Measurements from ENCODE around the gene CDK15.

Gene CDK15

GRCh38 chr2:201871471-201871870, 65.1 kb downstream of the CDK15 start:
- DNase-seq (ENCODE audit: low read depth) = no peak

DNA sequence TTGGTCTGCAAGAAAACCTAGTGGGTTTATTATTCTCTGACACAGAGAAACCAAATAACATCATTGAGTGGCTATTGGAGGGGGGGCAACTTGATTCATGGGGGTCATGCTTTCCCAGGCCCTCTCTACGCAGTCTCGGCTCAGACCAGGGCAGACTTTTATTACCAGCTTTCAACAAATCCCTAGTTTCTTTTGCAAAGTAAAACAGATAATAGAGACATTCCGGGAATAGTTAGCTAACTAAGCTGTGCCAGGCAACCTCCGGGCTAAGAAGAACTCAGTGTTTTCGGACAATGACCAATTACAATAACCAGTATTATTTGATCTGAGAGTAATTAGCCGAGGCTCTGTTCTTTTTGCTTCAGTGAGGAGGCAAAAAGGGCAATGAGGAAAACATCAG, 66.3 kb downstream of the CDK15 start:
- DNase-seq (ENCODE audit: low read depth) = no peak

GRCh38 chr2:201879996-201880395, 73.7 kb downstream of the CDK15 start:
- DNase-seq (ENCODE audit: low read depth) = no peak

DNA sequence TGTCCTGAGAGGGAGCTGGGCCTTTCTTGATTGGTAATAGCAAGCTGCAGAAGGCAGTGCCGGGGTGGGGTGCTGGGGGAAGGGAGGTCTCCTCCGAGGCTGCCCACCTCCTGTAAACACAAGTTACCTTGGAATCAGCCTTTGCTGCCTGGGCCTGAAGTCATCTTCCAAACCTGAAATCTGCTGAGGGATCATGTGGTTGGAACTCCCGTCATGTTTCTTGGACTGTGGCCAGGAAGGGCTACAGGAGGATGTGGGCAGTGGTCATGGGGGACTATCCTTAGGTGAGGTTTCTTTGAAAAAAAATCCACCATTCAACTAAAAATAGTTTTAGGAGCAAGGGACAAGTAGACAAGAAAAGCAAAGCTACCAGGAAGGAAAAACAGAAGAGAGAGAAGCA, 74.2 kb downstream of the CDK15 start:
- no peak for DNase-seq (ENCODE audit: low read depth)

DNA sequence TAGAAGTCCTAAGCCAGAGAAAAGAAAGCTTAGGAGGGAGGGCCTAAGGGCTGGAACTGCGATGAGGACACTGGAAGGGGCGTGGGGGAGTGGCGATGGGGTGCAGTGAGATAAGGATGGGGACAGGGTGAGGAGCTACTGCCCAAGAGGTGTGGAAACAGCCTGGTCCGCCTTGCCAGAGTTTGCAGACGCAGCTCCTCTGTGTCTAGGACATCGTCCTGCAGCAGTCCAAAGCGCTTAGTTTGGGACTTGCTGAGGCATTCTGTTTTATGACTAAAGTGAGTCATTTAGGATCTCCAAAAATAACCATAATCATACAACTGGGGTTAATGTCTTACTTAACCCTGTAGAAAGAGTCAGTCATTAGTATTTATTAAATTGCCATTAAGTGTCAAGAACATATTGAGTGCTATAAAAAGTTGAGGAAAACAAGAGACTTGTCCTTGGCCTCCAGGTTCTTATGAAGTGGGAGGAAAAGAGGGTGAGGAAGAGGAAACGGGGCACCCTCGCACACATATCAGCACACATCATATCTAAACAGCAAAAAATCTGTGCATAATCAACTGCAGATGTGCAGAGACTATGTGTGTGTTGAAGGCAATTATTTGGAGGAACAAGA, 74.8 kb downstream of the CDK15 start:
- DNase-seq (ENCODE audit: low read depth) = no peak

GRCh38 chr2:201881741-201882140, 75.4 kb downstream of the CDK15 start:
- no peak for DNase-seq (ENCODE audit: low read depth)

GRCh38 chr2:201882353-201883090, 76.2 kb downstream of the CDK15 start:
- no peak for DNase-seq (ENCODE audit: low read depth)

GRCh38 chr2:201883606-201884369, 77.5 kb downstream of the CDK15 start:
- DNase-seq (ENCODE audit: low read depth) = no peak

DNA sequence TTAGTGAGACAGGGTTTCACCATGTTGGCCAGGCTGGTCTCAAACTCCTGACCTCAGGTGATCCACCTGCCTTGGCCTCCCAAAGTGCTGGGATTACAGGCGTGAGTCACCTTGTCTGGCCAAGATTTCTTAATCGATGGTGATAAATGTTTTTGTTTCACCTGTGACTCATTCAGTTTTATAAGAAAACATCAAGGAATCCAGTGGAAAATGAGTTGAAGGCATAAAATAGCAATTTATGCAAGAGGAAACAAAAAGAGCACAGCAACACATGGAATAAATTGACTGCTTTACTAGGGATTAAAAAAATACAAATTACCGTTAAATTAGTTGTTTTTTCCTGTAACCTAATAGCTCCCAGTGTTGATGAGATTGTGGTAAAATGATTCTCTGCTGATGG, 80.2 kb downstream of the CDK15 start:
- no peak for DNase-seq (ENCODE audit: low read depth)

GRCh38 chr2:201887773-201888425, 81.6 kb downstream of the CDK15 start:
- no peak for DNase-seq (ENCODE audit: low read depth)

DNA sequence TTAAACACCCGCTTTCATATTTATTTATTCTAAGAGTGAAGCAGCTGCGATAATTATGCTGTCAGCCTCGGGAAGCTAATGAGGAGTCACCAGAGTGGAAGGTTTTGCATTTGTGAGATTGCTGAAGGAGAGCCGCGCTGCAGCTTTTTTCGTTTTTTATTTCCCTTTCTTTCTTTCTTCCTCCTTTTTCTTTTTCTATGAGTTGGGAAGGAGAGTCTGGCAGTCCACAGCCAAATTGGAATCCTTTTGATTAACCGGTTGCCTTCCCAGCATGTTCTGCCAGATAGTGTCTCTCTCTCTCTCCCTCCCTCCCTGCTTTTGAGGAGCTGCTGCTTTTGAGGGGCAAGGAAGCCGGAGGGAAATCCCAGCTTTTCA, 82.1 kb downstream of the CDK15 start:
- DNase-seq (ENCODE audit: low read depth) = no peak

- no peak for DNase-seq (ENCODE audit: low read depth)
These were observed 84.1 kb downstream of the CDK15 start for GRCh38 chr2:201890453-201890852.

DNA sequence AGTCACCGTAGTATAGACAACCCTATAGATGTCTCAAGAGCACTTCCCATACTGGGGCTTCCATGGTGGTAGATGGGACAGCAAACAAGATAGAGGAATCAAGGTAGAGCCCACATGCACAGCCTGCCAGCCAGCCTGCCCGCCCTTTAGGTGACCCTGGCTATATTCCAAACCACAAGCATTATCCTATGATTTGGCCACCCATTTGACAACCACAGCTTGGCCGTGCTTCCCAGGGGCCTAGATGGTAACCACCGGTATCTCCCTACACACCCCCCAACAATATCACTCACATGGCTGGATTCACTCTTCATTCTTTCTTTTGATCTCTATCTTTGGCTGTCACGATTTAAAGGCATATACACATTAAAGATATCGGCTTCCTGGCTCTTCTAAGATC, 85.3 kb downstream of the CDK15 start:
- no peak for DNase-seq (ENCODE audit: low read depth)

DNA sequence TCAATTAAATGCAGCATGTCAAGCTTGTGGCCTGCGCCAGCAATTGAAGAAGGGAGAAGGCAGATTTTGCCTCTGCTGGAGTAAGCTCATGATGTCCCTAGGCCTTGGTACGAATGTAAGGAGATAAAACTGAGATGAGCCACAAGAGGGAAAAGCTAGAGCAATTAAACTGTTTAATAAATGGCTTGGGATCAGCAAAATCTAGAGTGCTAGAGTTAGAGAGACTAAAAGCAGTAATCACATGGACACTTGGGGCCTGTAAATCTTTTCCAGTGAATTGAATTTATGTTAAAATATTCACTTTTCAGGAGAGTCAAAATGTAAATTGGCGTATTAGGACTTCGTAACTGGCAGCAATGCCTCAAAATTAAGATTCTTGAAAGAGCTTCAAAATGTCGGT, 86.2 kb downstream of the CDK15 start:
- DNase-seq (ENCODE audit: low read depth) = no peak

GRCh38 chr2:201900362-201900761, 94.0 kb downstream of the CDK15 start:
- no peak for DNase-seq (ENCODE audit: low read depth)

DNA sequence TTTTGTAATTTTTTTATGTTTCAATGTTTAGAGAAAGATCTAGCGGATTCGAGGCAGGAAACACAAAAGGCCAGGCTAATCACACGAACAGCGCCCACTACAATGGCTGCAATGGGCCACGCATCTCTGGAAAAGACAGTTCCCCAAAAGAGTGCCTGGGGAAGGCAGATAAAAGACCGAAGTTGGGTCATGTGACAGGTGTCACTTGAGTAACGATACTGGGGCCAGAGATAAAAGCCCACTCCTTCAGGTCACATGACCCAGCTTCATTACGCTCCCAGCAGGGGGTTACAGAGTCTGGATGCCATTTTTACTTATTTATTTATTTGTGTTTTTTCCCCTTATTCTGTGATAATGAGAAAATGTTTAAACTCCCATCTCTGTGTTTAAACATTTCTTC, 95.4 kb downstream of the CDK15 start:
- DNase-seq (ENCODE audit: low read depth) = no peak

GRCh38 chr2:201904538-201905420, 98.4 kb downstream of the CDK15 start:
- DNase-seq (ENCODE audit: low read depth) = no peak

- DNase-seq (ENCODE audit: low read depth) = no peak
These were observed 100.6 kb downstream of the CDK15 start for GRCh38 chr2:201906777-201907562.

DNA sequence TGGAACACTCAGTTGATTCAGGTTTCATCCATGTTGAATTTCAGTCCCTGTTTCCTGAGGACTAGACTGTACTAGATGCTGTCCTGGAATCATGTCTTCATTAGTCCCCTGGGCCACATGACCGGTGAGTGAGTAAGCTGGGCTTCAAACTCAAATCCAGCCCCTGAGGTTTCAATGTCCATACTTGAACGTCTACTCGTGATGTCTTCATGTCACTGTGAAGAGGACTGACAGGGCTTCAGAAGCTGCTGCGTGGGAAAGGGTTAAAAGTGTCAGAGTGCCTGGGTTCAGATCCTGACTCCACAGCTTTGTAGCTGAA, 101.2 kb downstream of the CDK15 start:
- DNase-seq (ENCODE audit: low read depth) = no peak

DNA sequence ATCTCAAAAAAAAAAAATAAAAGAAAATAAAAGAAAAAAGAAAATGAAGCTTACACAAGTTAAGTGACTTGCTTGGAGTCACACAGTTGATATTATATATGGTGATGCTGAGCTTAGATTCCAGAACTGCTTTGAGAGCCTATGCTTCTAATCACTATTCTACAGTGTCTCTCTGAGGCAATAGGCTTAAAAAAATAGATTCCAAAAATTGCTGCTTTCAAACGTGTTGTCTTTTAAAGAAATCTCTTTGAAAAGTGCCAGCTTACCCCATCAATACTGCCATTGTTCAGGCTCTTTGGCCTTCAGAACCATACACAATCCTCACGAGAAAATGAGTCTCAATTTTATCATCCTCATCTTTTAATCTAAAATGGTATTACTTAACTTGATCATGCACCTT, 102.6 kb downstream of the CDK15 start:
- DNase-seq (ENCODE audit: low read depth) = no peak

DNA sequence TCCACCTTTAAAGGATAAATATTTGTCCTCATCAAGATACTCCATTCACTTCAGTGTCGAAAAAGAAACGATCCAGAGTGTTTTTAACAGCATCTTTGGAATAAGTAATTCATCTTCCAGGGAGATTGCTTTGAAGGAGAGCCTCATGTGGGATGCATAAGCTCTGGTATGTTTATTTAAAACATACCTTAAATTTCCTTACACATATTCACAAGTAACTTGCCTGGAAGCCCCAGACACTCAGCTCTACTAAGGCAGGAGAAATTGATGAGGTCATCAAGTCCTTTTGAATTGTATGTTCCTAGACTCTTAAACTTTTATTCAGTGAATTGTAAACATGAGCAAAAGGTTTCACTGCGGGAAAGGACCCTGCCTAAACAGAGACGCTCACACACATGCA, 103.0 kb downstream of the CDK15 start:
- no peak for DNase-seq (ENCODE audit: low read depth)
